Measurements from ENCODE around the gene WNK2. TPM values are rescaled to one million over a fixed set of nuclear protein-coding genes. Genes with fewer than 3 reads are reported as not detected.

The WNK2 gene
- total RNA-seq, 4 donors from 2014 or later: 3.8 to 17.7 (median 9.0) TPM

DNA sequence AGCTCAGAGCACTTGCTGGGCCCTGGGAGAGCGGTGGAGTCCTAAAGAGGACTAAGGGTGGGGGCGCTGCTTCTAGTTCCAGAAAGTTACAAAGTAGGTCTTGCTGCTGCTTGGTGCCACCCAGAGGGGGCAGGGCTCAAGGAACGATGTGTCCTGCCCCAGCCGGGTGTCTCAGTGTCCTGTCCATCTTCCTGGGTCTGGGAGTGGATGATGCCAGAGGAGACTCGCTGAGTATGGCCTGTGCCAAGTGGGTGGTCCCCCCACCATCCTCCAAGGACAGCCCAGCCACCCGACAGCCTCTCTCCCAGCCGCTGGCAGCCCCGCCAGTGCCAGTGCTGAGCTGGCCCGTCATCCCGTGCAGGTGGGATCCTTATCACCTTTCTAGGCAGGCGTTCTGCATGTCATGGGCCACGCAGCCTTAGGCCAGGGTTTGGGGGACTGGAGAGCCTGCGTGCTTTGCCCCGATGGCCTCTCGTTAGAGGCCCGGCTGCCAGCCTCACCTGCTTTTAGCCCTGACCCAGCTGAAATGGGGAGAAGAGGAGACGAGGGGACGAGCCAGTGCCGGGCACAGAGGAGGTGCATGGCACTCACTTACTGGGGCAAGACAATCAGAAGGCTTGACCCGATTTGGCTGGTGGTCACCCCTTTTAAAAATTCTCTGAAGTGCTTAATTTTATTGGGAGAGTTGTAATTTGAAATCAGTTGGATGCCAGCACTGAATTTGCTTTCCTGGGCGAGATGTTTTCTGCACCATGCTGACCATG, 5.6 kb downstream of the WNK2 start:
- H3K27me3 ChIP-seq: peaks cover 0 to 5% of the 10 kb centered on the region in 2 donors
- H3K9me3 ChIP-seq: no peaks in the 10 kb centered on the region
- no peak overlapping the region for H3K27ac ChIP-seq
- H3K4me3 ChIP-seq: no peak overlapping the region
- DNase-seq (ENCODE audit: low spot score in 2 of 2): no peak
- no peak for TF ChIP-seq EP300 (IDR thresholded peaks at IDR 0.05)
- TF ChIP-seq, protein P1, sequence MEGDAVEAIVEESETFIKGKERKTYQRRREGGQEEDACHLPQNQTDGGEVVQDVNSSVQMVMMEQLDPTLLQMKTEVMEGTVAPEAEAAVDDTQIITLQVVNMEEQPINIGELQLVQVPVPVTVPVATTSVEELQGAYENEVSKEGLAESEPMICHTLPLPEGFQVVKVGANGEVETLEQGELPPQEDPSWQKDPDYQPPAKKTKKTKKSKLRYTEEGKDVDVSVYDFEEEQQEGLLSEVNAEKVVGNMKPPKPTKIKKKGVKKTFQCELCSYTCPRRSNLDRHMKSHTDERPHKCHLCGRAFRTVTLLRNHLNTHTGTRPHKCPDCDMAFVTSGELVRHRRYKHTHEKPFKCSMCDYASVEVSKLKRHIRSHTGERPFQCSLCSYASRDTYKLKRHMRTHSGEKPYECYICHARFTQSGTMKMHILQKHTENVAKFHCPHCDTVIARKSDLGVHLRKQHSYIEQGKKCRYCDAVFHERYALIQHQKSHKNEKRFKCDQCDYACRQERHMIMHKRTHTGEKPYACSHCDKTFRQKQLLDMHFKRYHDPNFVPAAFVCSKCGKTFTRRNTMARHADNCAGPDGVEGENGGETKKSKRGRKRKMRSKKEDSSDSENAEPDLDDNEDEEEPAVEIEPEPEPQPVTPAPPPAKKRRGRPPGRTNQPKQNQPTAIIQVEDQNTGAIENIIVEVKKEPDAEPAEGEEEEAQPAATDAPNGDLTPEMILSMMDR (IDR thresholded peaks at IDR 0.05): no peak
- 85 to 87% methylated on average over 18 to 21 of the region's 21 CpGs for WGBS, 2 donors
- no peaks in the 10 kb centered on the region for H3K36me3 ChIP-seq
- peaks cover 0 to 3% (median 0%) of the 10 kb centered on the region in 4 donors for H3K4me1 ChIP-seq

DNA sequence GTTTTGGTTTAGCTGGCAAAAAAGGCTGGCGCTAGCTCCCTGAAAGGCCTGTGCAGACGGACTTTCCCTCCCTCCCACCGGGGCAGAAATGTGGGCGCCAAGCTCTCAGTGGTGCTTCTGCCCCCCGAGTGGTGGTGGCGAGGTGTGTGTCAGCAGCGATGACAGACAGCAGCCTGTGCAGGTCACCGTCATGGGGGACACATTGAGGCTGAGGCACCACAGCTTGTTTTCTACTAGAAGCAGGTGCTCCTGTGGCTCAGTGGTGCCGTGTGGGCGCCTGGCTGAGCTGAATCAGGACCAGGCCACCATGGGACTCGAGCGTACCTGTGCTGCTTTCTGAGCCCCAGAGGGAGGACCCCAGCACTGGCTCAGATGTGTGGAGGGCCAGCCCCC, 6.2 kb downstream of the WNK2 start:
- Histone ChIP-seq H3K27me3 (peaks cover 0 to 3% of the 10 kb centered on the region in 2 donors), H3K27ac (no peak overlapping the region), H3K9me3 (no peaks in the 10 kb centered on the region), H3K4me3 (no peak overlapping the region), H3K4me1 (no peaks in the 10 kb centered on the region), H3K36me3 (no peaks in the 10 kb centered on the region)
- TF ChIP-seq, protein P1 (IDR thresholded peaks at IDR 0.05): no peak
- TF ChIP-seq EP300 (IDR thresholded peaks at IDR 0.05): no peak
- no peak for TF ChIP-seq POLR2A (IDR thresholded peaks at IDR 0.05)
- 80 to 90% methylated on average over 1 to 12 of the region's 12 CpGs for WGBS, 2 donors
- DNase-seq (ENCODE audit: low spot score in 2 of 2): no peak

GRCh38 chr9:93190656-93191353, 6.9 kb downstream of the WNK2 start:
- no peak for DNase-seq (ENCODE audit: low spot score in 2 of 2)
- 91 to 92% methylated on average over 16 to 17 of the region's 17 CpGs for WGBS, 2 donors

GRCh38 chr9:93191354-93191660, 7.4 kb downstream of the WNK2 start:
- no peak for DNase-seq (ENCODE audit: low spot score in 2 of 2)
- Histone ChIP-seq H3K27ac (no peak overlapping the region), H3K9me3 (peaks cover 0 to 4% (median 0%) of the 10 kb centered on the region in 4 donors), H3K36me3 (no peaks in the 10 kb centered on the region), H3K27me3 (no peaks in the 10 kb centered on the region), H3K4me3 (no peak overlapping the region), H3K4me1 (no peaks in the 10 kb centered on the region)
- no peak for TF ChIP-seq EP300 (IDR thresholded peaks at IDR 0.05)
- TF ChIP-seq POLR2A (IDR thresholded peaks at IDR 0.05): no peak
- TF ChIP-seq, protein P1 (IDR thresholded peaks at IDR 0.05): no peak
- WGBS, 2 donors: 97% methylated on average over 5 of the region's 5 CpGs

More at GRCh38 chr9:93190656-93191353, 6.9 kb downstream of the WNK2 start:
- H3K27ac ChIP-seq: no peak overlapping the region
- H3K27me3 ChIP-seq: no peaks in the 10 kb centered on the region
- H3K9me3 ChIP-seq: no peaks in the 10 kb centered on the region
- TF ChIP-seq POLR2A (IDR thresholded peaks at IDR 0.05) (no peak), EP300 (IDR thresholded peaks at IDR 0.05) (no peak)
- TF ChIP-seq, protein P1 (IDR thresholded peaks at IDR 0.05): no peak
- no peaks in the 10 kb centered on the region for H3K36me3 ChIP-seq
- H3K4me1 ChIP-seq: no peaks in the 10 kb centered on the region
- H3K4me3 ChIP-seq: no peak overlapping the region

GRCh38 chr9:93192721-93193387, 8.9 kb downstream of the WNK2 start:
- WGBS, 2 donors: 83 to 84% methylated on average over 4 to 11 of the region's 11 CpGs
- H3K4me3 ChIP-seq: no peak overlapping the region
- no peak overlapping the region for H3K27ac ChIP-seq
- H3K9me3 ChIP-seq: peaks cover 0 to 5% (median 0%) of the 10 kb centered on the region in 4 donors
- H3K4me1 ChIP-seq: no peaks in the 10 kb centered on the region
- no peaks in the 10 kb centered on the region for H3K27me3 ChIP-seq
- H3K36me3 ChIP-seq: no peaks in the 10 kb centered on the region
- TF ChIP-seq POLR2A (IDR thresholded peaks at IDR 0.05): no peak
- no peak for DNase-seq (ENCODE audit: low spot score in 2 of 2)
